ENCODE measurements around the gene FMN1. TPM values are rescaled to one million over a fixed set of nuclear protein-coding genes. Genes with fewer than 3 reads are reported as not detected.

FMN1 gene
- polyA plus RNA-seq, 2 donors = 1.0 to 2.1 TPM

- no peak overlapping the region for H3K4me3 ChIP-seq (ENCODE audit: low read depth in 1 of 2, low read length in 2 of 2)
- 92 to 95% methylated on average over 6 of the region's 6 CpGs for WGBS, 2 donors
- no peaks in the 10 kb centered on the region for H3K27me3 ChIP-seq (ENCODE audit: control insufficient read depth in 1 of 2, insufficient read depth in 2 of 2, low read length in 2 of 2)
- H3K9me3 ChIP-seq (ENCODE audit: control insufficient read depth in 2 of 2, insufficient read depth in 1 of 2, low read depth in 1 of 2, low read length in 1 of 2) = no peaks in the 10 kb centered on the region
- no peaks in the 10 kb centered on the region for H3K36me3 ChIP-seq (ENCODE audit: control insufficient read depth in 2 of 2, insufficient read depth in 2 of 2, low read length in 1 of 2)
- H3K4me1 ChIP-seq (ENCODE audit: control insufficient read depth in 2 of 2, insufficient read depth in 2 of 2, low read length in 1 of 2) = peaks cover 0 to 5% of the 10 kb centered on the region in 2 donors
- no peak overlapping the region for H3K27ac ChIP-seq (ENCODE audit: low read depth in 2 of 2, low read length in 1 of 2)
Observed at GRCh38 chr15:33157371-33158037, 37.0 kb downstream of the FMN1 start.

GRCh38 chr15:33155691-33156420 is 38.7 kb downstream of the FMN1 start:
- H3K4me1 ChIP-seq (ENCODE audit: control insufficient read depth in 2 of 2, insufficient read depth in 2 of 2, low read length in 1 of 2) = peaks cover 0 to 5% of the 10 kb centered on the region in 2 donors
- no peak overlapping the region for H3K4me3 ChIP-seq (ENCODE audit: low read depth in 1 of 2, low read length in 2 of 2)
- no peaks in the 10 kb centered on the region for H3K36me3 ChIP-seq (ENCODE audit: control insufficient read depth in 2 of 2, insufficient read depth in 2 of 2, low read length in 1 of 2)
- no peak overlapping the region for H3K27ac ChIP-seq (ENCODE audit: low read depth in 2 of 2, low read length in 1 of 2)
- no peaks in the 10 kb centered on the region for H3K9me3 ChIP-seq (ENCODE audit: control insufficient read depth in 2 of 2, insufficient read depth in 1 of 2, low read depth in 1 of 2, low read length in 1 of 2)
- 85 to 87% methylated on average over 7 of the region's 7 CpGs for WGBS, 2 donors
- no peaks in the 10 kb centered on the region for H3K27me3 ChIP-seq (ENCODE audit: control insufficient read depth in 1 of 2, insufficient read depth in 2 of 2, low read length in 2 of 2)

GRCh38 chr15:33154351-33155166 is 40.0 kb downstream of the FMN1 start:
- Histone ChIP-seq H3K27ac (ENCODE audit: low read depth in 2 of 2, low read length in 1 of 2) (no peak overlapping the region), H3K9me3 (ENCODE audit: control insufficient read depth in 2 of 2, insufficient read depth in 1 of 2, low read depth in 1 of 2, low read length in 1 of 2) (no peaks in the 10 kb centered on the region), H3K4me1 (ENCODE audit: control insufficient read depth in 2 of 2, insufficient read depth in 2 of 2, low read length in 1 of 2) (peaks cover 0 to 5% of the 10 kb centered on the region in 2 donors), H3K27me3 (ENCODE audit: control insufficient read depth in 1 of 2, insufficient read depth in 2 of 2, low read length in 2 of 2) (no peaks in the 10 kb centered on the region), H3K36me3 (ENCODE audit: control insufficient read depth in 2 of 2, insufficient read depth in 2 of 2, low read length in 1 of 2) (no peaks in the 10 kb centered on the region), H3K4me3 (ENCODE audit: low read depth in 1 of 2, low read length in 2 of 2) (no peak overlapping the region)
- WGBS, 2 donors = 72 to 80% methylated on average over 14 of the region's 14 CpGs

- H3K9me3 ChIP-seq (ENCODE audit: control insufficient read depth in 2 of 2, insufficient read depth in 1 of 2, low read depth in 1 of 2, low read length in 1 of 2) = no peaks in the 10 kb centered on the region
- WGBS, 2 donors = 89 to 93% methylated on average over 17 of the region's 17 CpGs
- no peaks in the 10 kb centered on the region for H3K27me3 ChIP-seq (ENCODE audit: control insufficient read depth in 1 of 2, insufficient read depth in 2 of 2, low read length in 2 of 2)
- no peak overlapping the region for H3K27ac ChIP-seq (ENCODE audit: low read depth in 2 of 2, low read length in 1 of 2)
- H3K36me3 ChIP-seq (ENCODE audit: control insufficient read depth in 2 of 2, insufficient read depth in 2 of 2, low read length in 1 of 2) = no peaks in the 10 kb centered on the region
- H3K4me1 ChIP-seq (ENCODE audit: control insufficient read depth in 2 of 2, insufficient read depth in 2 of 2, low read length in 1 of 2) = peaks cover 0 to 5% of the 10 kb centered on the region in 2 donors
- no peak overlapping the region for H3K4me3 ChIP-seq (ENCODE audit: low read depth in 1 of 2, low read length in 2 of 2)
Observed at GRCh38 chr15:33153548-33153947, 41.0 kb downstream of the FMN1 start.

- H3K4me1 ChIP-seq (ENCODE audit: control insufficient read depth in 2 of 2, insufficient read depth in 2 of 2, low read length in 1 of 2) = peaks cover 0 to 4% of the 10 kb centered on the region in 2 donors
- H3K4me3 ChIP-seq (ENCODE audit: low read depth in 1 of 2, low read length in 2 of 2) = no peak overlapping the region
- peak overlapping the region in 1 of 2 donors; percentile 19 for H3K27ac ChIP-seq (ENCODE audit: low read depth in 2 of 2, low read length in 1 of 2)
- 33 to 43% methylated on average over 5 of the region's 5 CpGs for WGBS, 2 donors
- H3K36me3 ChIP-seq (ENCODE audit: control insufficient read depth in 2 of 2, insufficient read depth in 2 of 2, low read length in 1 of 2) = no peaks in the 10 kb centered on the region
- no peaks in the 10 kb centered on the region for H3K27me3 ChIP-seq (ENCODE audit: control insufficient read depth in 1 of 2, insufficient read depth in 2 of 2, low read length in 2 of 2)
- no peaks in the 10 kb centered on the region for H3K9me3 ChIP-seq (ENCODE audit: control insufficient read depth in 2 of 2, insufficient read depth in 1 of 2, low read depth in 1 of 2, low read length in 1 of 2)
Observed at GRCh38 chr15:33152502-33153109, 41.9 kb downstream of the FMN1 start.

DNA sequence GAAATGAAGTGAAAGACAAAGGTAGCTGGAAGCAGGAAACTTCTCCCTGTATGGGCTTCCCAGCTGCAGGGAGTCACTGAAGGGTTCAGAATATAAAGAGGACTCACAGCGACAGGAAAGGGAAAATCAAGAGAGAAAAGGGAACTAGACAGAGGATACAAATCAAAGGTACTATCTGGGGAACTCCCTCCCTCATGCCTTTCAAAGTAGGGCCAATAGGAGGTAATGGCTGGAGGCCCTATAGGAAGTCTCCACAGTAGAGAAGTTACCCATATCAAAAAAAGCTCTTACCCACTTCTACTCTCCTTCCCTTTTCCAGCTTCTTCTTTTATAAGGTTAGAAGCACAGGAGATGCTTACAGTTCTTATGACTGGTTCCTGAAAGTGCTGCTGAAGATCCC is 43.5 kb downstream of the FMN1 start:
- WGBS, 2 donors = 35 to 61% methylated on average over 1 of the region's 1 CpG
- no peaks in the 10 kb centered on the region for H3K9me3 ChIP-seq (ENCODE audit: control insufficient read depth in 2 of 2, insufficient read depth in 1 of 2, low read depth in 1 of 2, low read length in 1 of 2)
- no peaks in the 10 kb centered on the region for H3K36me3 ChIP-seq (ENCODE audit: control insufficient read depth in 2 of 2, insufficient read depth in 2 of 2, low read length in 1 of 2)
- no peak overlapping the region for H3K27ac ChIP-seq (ENCODE audit: low read depth in 2 of 2, low read length in 1 of 2)
- H3K4me1 ChIP-seq (ENCODE audit: control insufficient read depth in 2 of 2, insufficient read depth in 2 of 2, low read length in 1 of 2) = peaks cover 0 to 4% of the 10 kb centered on the region in 2 donors
- H3K27me3 ChIP-seq (ENCODE audit: control insufficient read depth in 1 of 2, insufficient read depth in 2 of 2, low read length in 2 of 2) = no peaks in the 10 kb centered on the region
- no peak overlapping the region for H3K4me3 ChIP-seq (ENCODE audit: low read depth in 1 of 2, low read length in 2 of 2)

DNA sequence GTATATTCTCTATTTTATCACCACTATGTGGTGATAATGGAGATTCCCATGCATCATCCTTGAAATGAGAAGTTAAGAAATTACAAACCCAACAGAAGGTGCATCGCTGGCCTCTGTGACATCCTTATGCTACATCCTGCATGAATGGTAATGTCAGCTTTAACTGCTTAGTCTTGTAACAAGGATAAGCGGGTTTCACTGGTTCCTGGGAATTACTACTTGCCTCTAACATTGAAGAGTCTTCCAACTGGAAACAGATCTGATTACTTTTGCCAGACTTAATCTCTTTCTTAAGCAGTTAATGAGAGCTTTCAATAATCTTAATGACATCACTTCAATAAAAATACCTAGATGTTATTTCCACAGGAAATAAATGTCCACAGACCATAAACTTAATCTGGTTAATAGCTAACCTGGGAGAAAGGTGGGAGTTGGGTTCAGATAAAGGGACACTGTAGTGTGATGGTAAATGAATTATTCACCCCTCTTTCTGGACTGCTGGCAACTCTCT is 44.0 kb downstream of the FMN1 start:
- 58 to 62% methylated on average over 2 of the region's 2 CpGs for WGBS, 2 donors
- Histone ChIP-seq H3K4me1 (ENCODE audit: control insufficient read depth in 2 of 2, insufficient read depth in 2 of 2, low read length in 1 of 2) (peaks cover 0 to 4% of the 10 kb centered on the region in 2 donors), H3K9me3 (ENCODE audit: control insufficient read depth in 2 of 2, insufficient read depth in 1 of 2, low read depth in 1 of 2, low read length in 1 of 2) (no peaks in the 10 kb centered on the region), H3K27me3 (ENCODE audit: control insufficient read depth in 1 of 2, insufficient read depth in 2 of 2, low read length in 2 of 2) (no peaks in the 10 kb centered on the region), H3K4me3 (ENCODE audit: low read depth in 1 of 2, low read length in 2 of 2) (no peak overlapping the region), H3K27ac (ENCODE audit: low read depth in 2 of 2, low read length in 1 of 2) (no peak overlapping the region), H3K36me3 (ENCODE audit: control insufficient read depth in 2 of 2, insufficient read depth in 2 of 2, low read length in 1 of 2) (no peaks in the 10 kb centered on the region)

GRCh38 chr15:33149919-33150318 is 44.6 kb downstream of the FMN1 start:
- Histone ChIP-seq H3K4me1 (ENCODE audit: control insufficient read depth in 2 of 2, insufficient read depth in 2 of 2, low read length in 1 of 2) (peaks cover 2 to 5% of the 10 kb centered on the region in 2 donors), H3K36me3 (ENCODE audit: control insufficient read depth in 2 of 2, insufficient read depth in 2 of 2, low read length in 1 of 2) (no peaks in the 10 kb centered on the region), H3K27ac (ENCODE audit: low read depth in 2 of 2, low read length in 1 of 2) (no peak overlapping the region), H3K4me3 (ENCODE audit: low read depth in 1 of 2, low read length in 2 of 2) (no peak overlapping the region), H3K9me3 (ENCODE audit: control insufficient read depth in 2 of 2, insufficient read depth in 1 of 2, low read depth in 1 of 2, low read length in 1 of 2) (no peaks in the 10 kb centered on the region), H3K27me3 (ENCODE audit: control insufficient read depth in 1 of 2, insufficient read depth in 2 of 2, low read length in 2 of 2) (no peaks in the 10 kb centered on the region)

- WGBS, 2 donors = 74 to 77% methylated on average over 8 of the region's 8 CpGs
- Histone ChIP-seq H3K4me3 (ENCODE audit: low read depth in 1 of 2, low read length in 2 of 2) (no peak overlapping the region), H3K27me3 (ENCODE audit: control insufficient read depth in 1 of 2, insufficient read depth in 2 of 2, low read length in 2 of 2) (no peaks in the 10 kb centered on the region), H3K36me3 (ENCODE audit: control insufficient read depth in 2 of 2, insufficient read depth in 2 of 2, low read length in 1 of 2) (no peaks in the 10 kb centered on the region), H3K9me3 (ENCODE audit: control insufficient read depth in 2 of 2, insufficient read depth in 1 of 2, low read depth in 1 of 2, low read length in 1 of 2) (no peaks in the 10 kb centered on the region), H3K27ac (ENCODE audit: low read depth in 2 of 2, low read length in 1 of 2) (no peak overlapping the region), H3K4me1 (ENCODE audit: control insufficient read depth in 2 of 2, insufficient read depth in 2 of 2, low read length in 1 of 2) (peaks cover 2% of the 10 kb centered on the region in 2 donors)
Observed at GRCh38 chr15:33148129-33148751, 46.3 kb downstream of the FMN1 start.

Data from esophagus (tissue), 2 donors.